Measurements from ENCODE around the gene IFT27. TPM values are rescaled to one million over a fixed set of nuclear protein-coding genes. Genes with fewer than 3 reads are reported as not detected.

IFT27 gene
- total RNA-seq, 6 experiments from 2014 or later, result 14.4 to 22.0 (median 17.5) TPM

DNA sequence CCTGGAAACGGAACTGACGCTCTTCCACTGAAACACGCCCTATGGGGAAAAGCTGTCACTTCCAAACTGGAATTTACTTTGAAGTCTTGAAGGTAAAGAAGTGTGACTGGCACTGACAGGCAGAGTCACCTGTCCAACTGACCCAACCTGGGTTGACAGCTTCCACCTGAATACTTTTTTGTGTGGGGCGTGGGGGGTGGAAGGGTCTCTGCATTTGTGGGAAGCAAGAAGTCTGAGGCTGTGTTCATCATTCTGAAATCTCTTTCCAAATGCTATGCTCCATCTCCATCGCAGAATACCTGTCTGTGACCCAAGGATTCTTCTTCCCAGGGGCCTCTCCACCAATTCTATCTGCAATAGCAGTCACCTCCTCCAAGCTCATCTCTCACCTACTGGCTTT, 7.8 kb downstream of the IFT27 start:
- H3K36me3 Mint-ChIP-seq (ENCODE audit: low read depth), result peaks cover 7% of the 10 kb centered on the region
- DNase-seq, result no peak
- TF ChIP-seq, protein P1, sequence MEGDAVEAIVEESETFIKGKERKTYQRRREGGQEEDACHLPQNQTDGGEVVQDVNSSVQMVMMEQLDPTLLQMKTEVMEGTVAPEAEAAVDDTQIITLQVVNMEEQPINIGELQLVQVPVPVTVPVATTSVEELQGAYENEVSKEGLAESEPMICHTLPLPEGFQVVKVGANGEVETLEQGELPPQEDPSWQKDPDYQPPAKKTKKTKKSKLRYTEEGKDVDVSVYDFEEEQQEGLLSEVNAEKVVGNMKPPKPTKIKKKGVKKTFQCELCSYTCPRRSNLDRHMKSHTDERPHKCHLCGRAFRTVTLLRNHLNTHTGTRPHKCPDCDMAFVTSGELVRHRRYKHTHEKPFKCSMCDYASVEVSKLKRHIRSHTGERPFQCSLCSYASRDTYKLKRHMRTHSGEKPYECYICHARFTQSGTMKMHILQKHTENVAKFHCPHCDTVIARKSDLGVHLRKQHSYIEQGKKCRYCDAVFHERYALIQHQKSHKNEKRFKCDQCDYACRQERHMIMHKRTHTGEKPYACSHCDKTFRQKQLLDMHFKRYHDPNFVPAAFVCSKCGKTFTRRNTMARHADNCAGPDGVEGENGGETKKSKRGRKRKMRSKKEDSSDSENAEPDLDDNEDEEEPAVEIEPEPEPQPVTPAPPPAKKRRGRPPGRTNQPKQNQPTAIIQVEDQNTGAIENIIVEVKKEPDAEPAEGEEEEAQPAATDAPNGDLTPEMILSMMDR (IDR thresholded peaks at IDR 0.05), result no peak
- peaks cover 8% of the 10 kb centered on the region for H3K4me1 Mint-ChIP-seq (ENCODE audit: low read depth)
- peaks cover 6% of the 10 kb centered on the region for H3K27me3 Mint-ChIP-seq (ENCODE audit: insufficient read depth)
- no peak overlapping the region for H3K27ac Mint-ChIP-seq
- no peaks in the 10 kb centered on the region for H3K9me3 Mint-ChIP-seq
- H3K4me3 Mint-ChIP-seq, result no peak overlapping the region

- no peaks in the 10 kb centered on the region for H3K9me3 Mint-ChIP-seq
- no peak overlapping the region for H3K4me3 Mint-ChIP-seq
- TF ChIP-seq, protein P1 (IDR thresholded peaks at IDR 0.05), result no peak
- peaks cover 6% of the 10 kb centered on the region for H3K27me3 Mint-ChIP-seq (ENCODE audit: insufficient read depth)
- peaks cover 7% of the 10 kb centered on the region for H3K36me3 Mint-ChIP-seq (ENCODE audit: low read depth)
- H3K4me1 Mint-ChIP-seq (ENCODE audit: low read depth), result peaks cover 13% of the 10 kb centered on the region
- no peak for DNase-seq
- no peak overlapping the region for H3K27ac Mint-ChIP-seq
Measured at GRCh38 chr22:36767035-36767775, 8.7 kb downstream of the IFT27 start.

GRCh38 chr22:36765943-36766450, 9.9 kb downstream of the IFT27 start:
- DNase-seq, result peak; percentile 37
- H3K27ac Mint-ChIP-seq, result no peak overlapping the region
- H3K4me1 Mint-ChIP-seq (ENCODE audit: low read depth), result peaks cover 13% of the 10 kb centered on the region
- H3K27me3 Mint-ChIP-seq (ENCODE audit: insufficient read depth), result peaks cover 3% of the 10 kb centered on the region; the same call in 1 of the 2 replicates
- TF ChIP-seq, protein P1 (IDR thresholded peaks at IDR 0.05), result no peak
- no peaks in the 10 kb centered on the region for H3K36me3 Mint-ChIP-seq (ENCODE audit: low read depth)
- H3K9me3 Mint-ChIP-seq, result no peaks in the 10 kb centered on the region
- no peak overlapping the region for H3K4me3 Mint-ChIP-seq

DNA sequence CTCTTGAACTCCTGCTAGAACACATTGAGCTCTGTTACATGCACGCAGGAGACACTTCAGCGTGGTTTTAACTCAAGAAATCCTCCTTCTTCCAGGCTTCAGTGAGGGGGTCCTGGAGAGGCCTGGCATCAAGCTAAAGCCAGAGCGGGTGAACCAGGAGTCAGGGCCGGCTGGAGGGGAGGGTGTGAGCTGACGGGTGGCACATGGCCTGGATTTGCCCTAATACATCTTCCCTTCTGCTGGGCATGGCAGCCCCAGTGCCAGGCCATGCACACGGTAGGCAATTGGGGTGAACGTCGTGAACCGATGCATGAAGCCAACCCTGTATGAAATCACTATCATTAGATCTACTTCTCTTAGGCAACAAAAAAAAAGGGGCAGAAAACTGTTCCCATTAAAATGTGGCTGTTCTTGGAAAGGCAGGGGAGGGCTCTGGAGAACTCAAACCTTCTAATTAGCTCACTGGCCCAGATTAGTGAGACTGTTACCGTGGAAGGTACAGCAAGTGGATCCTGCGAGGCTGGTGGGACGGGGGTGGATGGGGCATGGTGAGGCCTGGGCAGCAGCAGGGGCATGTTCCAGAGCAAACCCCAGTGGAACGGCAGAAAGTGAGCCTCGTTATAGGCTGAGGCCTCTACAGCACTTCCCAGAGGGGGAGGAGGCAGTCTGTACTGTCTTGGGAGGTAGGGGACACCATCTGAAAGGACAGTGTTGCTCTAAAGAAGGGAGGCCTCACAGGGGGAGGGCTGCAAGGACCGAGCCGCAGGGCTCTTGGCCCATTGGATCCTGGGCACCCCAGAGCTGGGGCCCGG, 10.6 kb downstream of the IFT27 start:
- no peak for DNase-seq
- H3K4me1 Mint-ChIP-seq (ENCODE audit: low read depth), result peaks cover 13% of the 10 kb centered on the region
- H3K27ac Mint-ChIP-seq, result no peak overlapping the region
- H3K27me3 Mint-ChIP-seq (ENCODE audit: insufficient read depth), result peaks cover 3% of the 10 kb centered on the region; the same call in 1 of the 2 replicates
- no peaks in the 10 kb centered on the region for H3K9me3 Mint-ChIP-seq
- H3K36me3 Mint-ChIP-seq (ENCODE audit: low read depth), result no peaks in the 10 kb centered on the region
- H3K4me3 Mint-ChIP-seq, result no peak overlapping the region
- TF ChIP-seq, protein P1 (IDR thresholded peaks at IDR 0.05), result no peak

GRCh38 chr22:36764641-36765040, 11.3 kb downstream of the IFT27 start:
- TF ChIP-seq, protein P1 (IDR thresholded peaks at IDR 0.05), result no peak
- H3K9me3 Mint-ChIP-seq, result no peaks in the 10 kb centered on the region
- H3K4me1 Mint-ChIP-seq (ENCODE audit: low read depth), result peaks cover 13% of the 10 kb centered on the region
- no peak overlapping the region for H3K4me3 Mint-ChIP-seq
- peaks cover 3% of the 10 kb centered on the region; the same call in 1 of the 2 replicates for H3K27me3 Mint-ChIP-seq (ENCODE audit: insufficient read depth)
- H3K36me3 Mint-ChIP-seq (ENCODE audit: low read depth), result no peaks in the 10 kb centered on the region
- DNase-seq, result no peak
- no peak overlapping the region for H3K27ac Mint-ChIP-seq
